Loucy (cell line): Measurements from ENCODE around the gene PCBD2.

Experiments
- H2AFZ ChIP-seq: fragments of 200-600 bp; sonication (generic); 2 replicates; pipeline ENCODE4 v1.6.0; 2016; ENCODE audit warnings: antibody characterized with exemption, mild to moderate bottlenecking, low read length, moderate library complexity
- H3F3A ChIP-seq: fragments of 200-600 bp; 2 replicates; pipeline ENCODE4 v1.6.0; 2016; ENCODE audit warnings: antibody characterized with exemption, low read depth, mild to moderate bottlenecking
- H3K27me3 ChIP-seq: fragments of 200-600 bp; sonication (generic); 2 replicates; pipeline ENCODE4 v1.6.1; 2014; ENCODE audit warnings: low read length, mild to moderate bottlenecking; ENCODE audit not compliant: insufficient read depth, poor library complexity, severe bottlenecking
- H3K36me3 ChIP-seq: fragments of 200-600 bp; sonication (generic); 2 replicates; pipeline ENCODE4 v1.6.1; 2016; ENCODE audit warnings: low read length; ENCODE audit not compliant: insufficient read depth
- H3K4me1 ChIP-seq: fragments of 200-600 bp; sonication (generic); 2 replicates; pipeline ENCODE4 v1.5.1; 2014; ENCODE audit warnings: low read length, mild to moderate bottlenecking; ENCODE audit not compliant: insufficient read depth, poor library complexity, severe bottlenecking
- H3K4me2 ChIP-seq: fragments of 200-600 bp; sonication (generic); 2 replicates; pipeline ENCODE4 v1.6.0; 2014; ENCODE audit warnings: antibody characterized with exemption, low read length, low read depth, mild to moderate bottlenecking; ENCODE audit not compliant: poor library complexity, severe bottlenecking
- H3K4me3 ChIP-seq: fragments of 200-600 bp; sonication (generic); 2 replicates; pipeline ENCODE4 v1.5.1; 2014; ENCODE audit warnings: low read length, mild to moderate bottlenecking, mixed read lengths; ENCODE audit not compliant: poor library complexity, severe bottlenecking
- H3K79me2 ChIP-seq: fragments of 200-600 bp; sonication (generic); 2 replicates; pipeline ENCODE4 v1.6.1; 2014; ENCODE audit warnings: low read length; ENCODE audit not compliant: insufficient read depth
- H3K9ac ChIP-seq: fragments of 200-600 bp; sonication (generic); 2 replicates; pipeline ENCODE4 v1.6.0; 2014; ENCODE audit warnings: mild to moderate bottlenecking, low read depth, low read length, moderate library complexity; ENCODE audit not compliant: poor library complexity, severe bottlenecking
- H3K9me2 ChIP-seq: fragments of 200-600 bp; sonication (generic); replicated peaks from 2 replicates; pipeline ENCODE4 v1.6.1; 2016; ENCODE audit warnings: low read depth, low read length, mixed read lengths
- H3K9me3 ChIP-seq: fragments of 200-600 bp; sonication (generic); 2 replicates; pipeline ENCODE4 v1.6.1; 2014; ENCODE audit warnings: mild to moderate bottlenecking, antibody characterized with exemption, low read length, low read depth; ENCODE audit not compliant: insufficient read depth
- H4K20me1 ChIP-seq: fragments of 200-600 bp; sonication (generic); 2 replicates; pipeline ENCODE4 v1.6.0; 2014; ENCODE audit warnings: antibody characterized with exemption, low read length, mild to moderate bottlenecking; ENCODE audit not compliant: insufficient read depth, poor library complexity, severe bottlenecking
- CTCF ChIP-seq: fragments of 200-600 bp; sonication (generic); conservative IDR thresholded peaks from 2 replicates; pipeline ENCODE4 v1.5.1; 2014; ENCODE audit warnings: mild to moderate bottlenecking, antibody characterized with exemption, low read length
- EZH2phosphoT487 ChIP-seq: fragments of 200-600 bp; IDR thresholded peaks from 2 replicates; pipeline ENCODE4 v1.6.1; 2018; ENCODE audit warnings: antibody characterized with exemption, mild to moderate bottlenecking, moderate library complexity, borderline replicate concordance

PCBD2 gene

DNA sequence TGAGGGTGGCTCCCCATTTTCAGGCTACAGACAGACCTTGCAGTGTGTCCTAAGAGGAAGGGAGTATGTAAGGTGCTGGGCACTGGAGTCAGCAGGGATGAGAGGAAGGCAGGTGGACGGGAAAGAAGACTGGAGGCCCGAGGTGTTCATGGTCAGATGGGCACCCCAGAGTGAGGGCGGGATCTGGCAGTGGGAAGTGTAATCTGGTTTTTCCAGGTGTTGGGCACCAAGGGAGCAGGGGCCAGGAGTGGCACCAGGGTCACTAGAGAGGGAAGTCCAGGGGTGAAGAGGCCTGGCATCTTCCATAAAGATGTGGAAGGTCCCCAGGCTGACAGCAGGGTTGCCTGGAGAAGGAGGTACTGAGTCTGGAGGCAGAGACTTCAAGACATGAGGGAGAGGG, 99.4 kb downstream of the PCBD2 start:
- no peaks in the 10 kb centered on the region for H4K20me1 ChIP-seq
- H3K27me3 ChIP-seq: no peaks in the 10 kb centered on the region
- H3K79me2 ChIP-seq: no peaks in the 10 kb centered on the region
- H2AFZ ChIP-seq: no peak overlapping the region
- TF ChIP-seq EZH2phosphoT487 (no peak), CTCF (no peak)
- no peak overlapping the region for H3K4me3 ChIP-seq
- H3K4me1 ChIP-seq: no peaks in the 10 kb centered on the region
- H3K4me2 ChIP-seq: no peak overlapping the region
- no peaks in the 10 kb centered on the region for H3K9me2 ChIP-seq
- H3F3A ChIP-seq: no peaks in the 10 kb centered on the region
- H3K36me3 ChIP-seq: no peaks in the 10 kb centered on the region
- H3K9ac ChIP-seq: no peak overlapping the region
- H3K9me3 ChIP-seq: no peaks in the 10 kb centered on the region

- Histone ChIP-seq H3K9ac (no peak overlapping the region), H3K9me3 (no peaks in the 10 kb centered on the region), H3K36me3 (no peaks in the 10 kb centered on the region), H3K9me2 (no peaks in the 10 kb centered on the region), H3K79me2 (no peaks in the 10 kb centered on the region), H3K4me1 (no peaks in the 10 kb centered on the region), H3F3A (no peaks in the 10 kb centered on the region), H3K27me3 (no peaks in the 10 kb centered on the region), H3K4me2 (no peak overlapping the region), H2AFZ (no peak overlapping the region), H4K20me1 (no peaks in the 10 kb centered on the region), H3K4me3 (no peak overlapping the region)
- no peak for TF ChIP-seq EZH2phosphoT487
- TF ChIP-seq CTCF: no peak
Measured at GRCh38 chr5:135005076-135005475, 100.1 kb downstream of the PCBD2 start.

GRCh38 chr5:135007305-135007704, 102.4 kb downstream of the PCBD2 start:
- Histone ChIP-seq H3K9me2 (no peaks in the 10 kb centered on the region), H3K9ac (no peak overlapping the region), H2AFZ (no peak overlapping the region), H3K36me3 (no peaks in the 10 kb centered on the region), H3F3A (no peaks in the 10 kb centered on the region), H3K27me3 (no peaks in the 10 kb centered on the region), H3K4me2 (no peak overlapping the region), H3K4me1 (peaks cover 9% of the 10 kb centered on the region), H4K20me1 (no peaks in the 10 kb centered on the region), H3K9me3 (no peaks in the 10 kb centered on the region), H3K4me3 (no peak overlapping the region), H3K79me2 (no peaks in the 10 kb centered on the region)
- TF ChIP-seq EZH2phosphoT487 (no peak), CTCF (no peak)
